Gastrocnemius medialis (tissue), 4 donors: Measurements from ENCODE around the gene P3R3URF. TPM values are rescaled to one million over a fixed set of nuclear protein-coding genes. Genes with fewer than 3 reads are reported as not detected.

Source experiments
- ATAC-seq, 2 donors: fragments of 150-250 bp; one replicate each; pipeline ENCODE4 v1.9.1; 2016
- DNase-seq, 2 donors: peaks; one replicate each; pipeline ENCODE4 v3.0.0-alpha.2; 2019
- H3K27ac ChIP-seq, 4 donors: fragments of 200-600 bp; sonication (generic); 1 replicate in 1 of 4; 2 replicates in 3 of 4; pipeline ENCODE4 v1.5.1; 2016 to 2018; ENCODE audit warnings: mild to moderate bottlenecking in 2 of 4, moderate library complexity in 1 of 4
- H3K27me3 ChIP-seq, 3 donors: fragments of 200-600 bp; sonication (generic) in 2 of 3; 1 replicate in 1 of 3; 2 replicates in 2 of 3; pipeline versions ENCODE4 v1.5.1 to v1.6.0; 2016 to 2019; ENCODE audit warnings: mild to moderate bottlenecking in 1 of 3, moderate library complexity in 1 of 3
- H3K36me3 ChIP-seq, 2 donors: fragments of 200-600 bp; sonication (generic) in 1 of 2; one replicate each; pipeline ENCODE4 v1.5.1; 2017 to 2018
- H3K4me1 ChIP-seq, 2 donors: fragments of 200-600 bp; sonication (generic) in 1 of 2; one replicate each; pipeline ENCODE4 v1.5.1; 2016 to 2017; ENCODE audit warnings: mild to moderate bottlenecking in 2 of 2
- H3K4me3 ChIP-seq, 4 donors: fragments of 200-600 bp; sonication (generic) in 3 of 4; 1 replicate in 1 of 4; 2 replicates in 3 of 4; pipeline ENCODE4 v1.5.1; 2016 to 2019; ENCODE audit warnings: mild to moderate bottlenecking in 2 of 4
- H3K9me3 ChIP-seq, 3 donors: fragments of 200-600 bp; sonication (generic) in 2 of 3; 1 replicate in 1 of 3; 2 replicates in 2 of 3; pipeline ENCODE4 v1.5.1; 2016 to 2019
- CTCF ChIP-seq, 5 experiments: fragments of 450-650 bp in 3 of 5; fragments of 200-600 bp in 2 of 5; sonication (generic) in 2 of 5; IDR thresholded peaks in 4 of 5; conservative IDR thresholded peaks in 1 of 5; 1 replicate in 4 of 5; 2 replicates in 1 of 5; pipeline ENCODE4 v1.5.1; 2016 to 2019; ENCODE audit warnings: antibody characterized with exemption in 5 of 5, mild to moderate bottlenecking in 3 of 5, moderate library complexity in 3 of 5
- POLR2A ChIP-seq, 2 donors: fragments of 450-650 bp; IDR thresholded peaks; one replicate each; pipeline ENCODE4 v1.6.1; 2017; ENCODE audit warnings: antibody characterized with exemption in 2 of 2, mild to moderate bottlenecking in 2 of 2, moderate library complexity in 2 of 2
- in situ Hi-C, 4 donors: fragments of 200-750 bp; cut with MboI; loops; one replicate each; pipeline versions ENCODE4 v1.15.0 to v1.8.0; 2017; ENCODE audit warnings: low sequenced_read_pairs in 4 of 4
- intact Hi-C: fragments of 100-400 bp; cut with DNase I; formaldehyde crosslinking; loops from one replicate; pipeline ENCODE4 v1.15.1; 2023; ENCODE audit warnings: low total_unique reads
- total RNA-seq, 4 donors: library from RNA; depleted of rRNA; stranded (reverse); fragments of >200 nt; gene quantifications; one replicate each; pipeline versions ENCODE4 v1.1.0 to v1.2.3, GENCODE V29; 2016

Gene P3R3URF
- total RNA-seq, 4 donors from 2014 or later: not detected

DNA sequence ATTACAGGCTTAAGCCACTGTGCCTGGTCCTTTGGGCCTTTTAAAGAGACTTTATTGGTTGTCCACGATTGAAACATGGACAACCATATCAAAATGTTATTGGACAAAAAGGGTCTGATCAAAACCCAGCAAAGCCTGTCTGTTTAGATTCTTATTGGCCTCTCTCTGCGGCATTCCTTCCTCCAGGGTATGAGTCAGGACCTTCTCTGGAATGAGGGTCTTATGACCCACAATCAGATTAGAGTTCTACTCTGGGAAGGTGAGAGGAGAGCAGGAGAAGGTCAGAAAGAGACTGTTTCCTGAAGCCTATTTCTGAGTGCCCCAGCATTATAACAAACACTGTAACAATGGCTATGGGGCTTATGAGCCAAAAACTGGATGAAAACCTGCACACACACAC, 34.8 kb upstream of the P3R3URF start:
- ATAC-seq: no peak
- no peak for DNase-seq
- Histone ChIP-seq H3K27ac (no peak overlapping the region), H3K9me3 (no peaks in the 10 kb centered on the region), H3K27me3 (no peaks in the 10 kb centered on the region), H3K4me3 (no peak overlapping the region), H3K36me3 (no peaks in the 10 kb centered on the region), H3K4me1 (no peaks in the 10 kb centered on the region)
- intact Hi-C loops (no loop called here), in situ Hi-C loops (no loop called here)
- TF ChIP-seq CTCF (IDR thresholded peaks at IDR 0.05 in 4 of 5, conservative IDR thresholded peaks at IDR 0.05 in 1 of 5) (no peak), POLR2A (IDR thresholded peaks at IDR 0.05) (no peak)

DNA sequence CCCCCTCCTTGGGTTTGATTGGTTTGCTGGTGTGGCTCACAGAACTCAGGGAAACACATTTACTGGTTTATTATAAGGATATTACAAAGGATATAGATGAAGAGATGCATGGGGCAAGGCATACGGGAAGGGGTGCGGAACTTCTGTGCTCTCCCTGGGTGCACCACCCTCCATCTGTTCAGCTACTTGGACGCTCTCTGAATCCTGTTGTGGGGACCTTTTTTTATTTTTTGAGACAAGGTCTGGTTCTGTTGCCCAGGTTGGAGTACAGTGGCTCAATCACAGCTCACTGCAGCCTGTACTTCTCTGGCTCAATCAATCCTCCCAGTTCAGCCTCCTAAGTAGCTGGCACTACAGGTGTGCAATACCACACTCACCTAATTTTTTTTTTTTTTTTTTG, 34.3 kb upstream of the P3R3URF start:
- H3K27ac ChIP-seq: no peak overlapping the region
- in situ Hi-C loops: no loop called here

GRCh38 chr1:46206399-46206798, 30.1 kb upstream of the P3R3URF start:
- TF ChIP-seq CTCF (IDR thresholded peaks at IDR 0.05 in 4 of 5, conservative IDR thresholded peaks at IDR 0.05 in 1 of 5): no peak
- no peak overlapping the region for H3K27ac ChIP-seq
- no peaks in the 10 kb centered on the region for H3K36me3 ChIP-seq
- no peak for DNase-seq
- ATAC-seq: no peak
- in situ Hi-C loops: no loop called here
- intact Hi-C loops: no loop called here
- no peaks in the 10 kb centered on the region for H3K27me3 ChIP-seq
- no peaks in the 10 kb centered on the region for H3K9me3 ChIP-seq
- peaks cover 3 to 25% of the 10 kb centered on the region in 2 donors for H3K4me1 ChIP-seq
- no peak overlapping the region for H3K4me3 ChIP-seq

More for the DNA sequence above, 34.3 kb upstream of the P3R3URF start:
- Histone ChIP-seq H3K4me1 (no peaks in the 10 kb centered on the region), H3K36me3 (no peaks in the 10 kb centered on the region), H3K27me3 (no peaks in the 10 kb centered on the region), H3K9me3 (no peaks in the 10 kb centered on the region), H3K4me3 (no peak overlapping the region)
- DNase-seq (no peak), ATAC-seq (no peak)
- intact Hi-C loops: no loop called here
- TF ChIP-seq POLR2A (IDR thresholded peaks at IDR 0.05) (no peak), CTCF (IDR thresholded peaks at IDR 0.05 in 4 of 5, conservative IDR thresholded peaks at IDR 0.05 in 1 of 5) (no peak)

- TF ChIP-seq POLR2A (IDR thresholded peaks at IDR 0.05) (no peak), CTCF (IDR thresholded peaks at IDR 0.05 in 4 of 5, conservative IDR thresholded peaks at IDR 0.05 in 1 of 5) (no peak)
- Histone ChIP-seq H3K27ac (no peak overlapping the region), H3K9me3 (no peaks in the 10 kb centered on the region), H3K27me3 (no peaks in the 10 kb centered on the region), H3K4me3 (no peak overlapping the region), H3K36me3 (no peaks in the 10 kb centered on the region), H3K4me1 (peaks cover 3 to 25% of the 10 kb centered on the region in 2 donors)
- in situ Hi-C loops (no loop called here), intact Hi-C loops (no loop called here)
- ATAC-seq (no peak), DNase-seq (no peak)
Observed at GRCh38 chr1:46205791-46206190, 29.5 kb upstream of the P3R3URF start.

- TF ChIP-seq POLR2A (IDR thresholded peaks at IDR 0.05) (no peak), CTCF (IDR thresholded peaks at IDR 0.05 in 4 of 5, conservative IDR thresholded peaks at IDR 0.05 in 1 of 5) (no peak)
- in situ Hi-C loops: no loop called here
- Histone ChIP-seq H3K27ac (peak overlapping the region in 1 of 4 donors; percentile 77), H3K4me1 (peaks cover 3 to 25% of the 10 kb centered on the region in 2 donors), H3K4me3 (no peak overlapping the region), H3K27me3 (no peaks in the 10 kb centered on the region), H3K36me3 (no peaks in the 10 kb centered on the region), H3K9me3 (no peaks in the 10 kb centered on the region)
- no peak for DNase-seq
- intact Hi-C loops: no loop called here
- ATAC-seq: no peak
Observed at GRCh38 chr1:46205141-46205540, 28.9 kb upstream of the P3R3URF start.
